Epithelial cell of prostate (primary cell): ENCODE data around the gene AMMECR1.
"Not testable (repeated sequence)": the region's sequence is repeated elsewhere in the genome, so short reads cannot be mapped to it uniquely, and the experiment has no call there.

Experiments
- DNase-seq: peaks from one replicate; pipeline ENCODE4 v3.0.0-alpha.2; 2011; ENCODE audit warnings: low read depth, low spot score
- H3K27ac ChIP-seq: fragments of 450-650 bp; 2 replicates; pipeline ENCODE4 v1.5.1; 2017; ENCODE audit warnings: mild to moderate bottlenecking

The AMMECR1 gene

DNA sequence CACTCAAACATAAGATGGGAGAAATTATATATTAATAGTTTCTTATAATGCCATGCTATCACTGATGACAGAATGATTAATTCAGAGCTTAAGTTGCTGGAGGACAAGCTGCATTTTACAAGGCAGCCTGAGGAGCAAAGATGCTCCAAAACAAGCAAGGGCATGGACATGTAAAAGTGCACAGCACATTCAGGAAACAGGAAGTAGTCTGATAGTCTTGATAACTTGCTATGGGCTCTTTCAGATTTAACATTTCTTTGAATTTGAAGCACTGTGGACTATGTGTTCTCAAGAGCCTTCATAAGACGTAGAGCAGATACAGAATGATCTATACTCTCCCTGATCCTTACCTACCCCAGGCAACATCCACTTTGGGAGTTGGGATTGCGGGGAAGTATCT, 50.0 kb downstream of the AMMECR1 start:
- no peak overlapping the region for H3K27ac ChIP-seq
- DNase-seq, result no peak

DNA sequence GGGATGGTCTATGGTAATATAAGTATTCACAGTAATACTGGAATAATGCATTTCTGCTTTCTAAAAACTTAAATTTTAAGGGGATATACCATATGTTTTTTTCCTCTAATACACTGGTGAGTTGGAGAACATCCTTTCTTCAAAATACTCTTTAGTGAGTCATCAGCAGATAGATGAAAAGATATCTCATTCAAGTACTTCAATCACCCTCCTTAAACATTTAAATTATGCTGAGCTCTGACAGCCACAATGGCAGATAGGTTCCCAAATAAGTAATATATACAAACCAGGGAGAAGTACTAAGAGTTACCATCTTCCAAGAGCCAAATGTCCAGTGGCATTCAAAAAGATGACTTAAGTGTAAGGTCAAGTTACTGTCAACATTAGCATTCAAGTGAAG, 52.2 kb downstream of the AMMECR1 start:
- no peak overlapping the region for H3K27ac ChIP-seq
- DNase-seq, result no peak

DNA sequence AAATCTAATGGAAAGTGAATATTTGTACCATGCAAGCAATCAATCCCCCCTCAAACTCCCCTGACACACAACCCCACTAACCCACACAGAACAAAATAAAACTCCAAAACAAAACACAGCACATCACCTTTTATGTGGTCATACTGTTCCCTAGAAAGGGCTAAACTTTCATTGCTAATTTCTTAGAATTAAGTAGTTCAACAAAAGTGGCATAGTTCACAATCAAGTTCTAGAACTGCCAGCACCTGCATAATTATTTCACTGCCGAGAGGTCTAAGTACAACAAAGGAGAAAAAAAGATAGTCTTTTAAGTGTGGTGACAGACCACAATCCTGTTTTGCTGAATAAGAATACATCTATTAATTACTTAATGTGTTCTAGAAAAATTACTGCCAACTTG, 58.8 kb downstream of the AMMECR1 start:
- no peak overlapping the region for H3K27ac ChIP-seq
- DNase-seq, result no peak

DNA sequence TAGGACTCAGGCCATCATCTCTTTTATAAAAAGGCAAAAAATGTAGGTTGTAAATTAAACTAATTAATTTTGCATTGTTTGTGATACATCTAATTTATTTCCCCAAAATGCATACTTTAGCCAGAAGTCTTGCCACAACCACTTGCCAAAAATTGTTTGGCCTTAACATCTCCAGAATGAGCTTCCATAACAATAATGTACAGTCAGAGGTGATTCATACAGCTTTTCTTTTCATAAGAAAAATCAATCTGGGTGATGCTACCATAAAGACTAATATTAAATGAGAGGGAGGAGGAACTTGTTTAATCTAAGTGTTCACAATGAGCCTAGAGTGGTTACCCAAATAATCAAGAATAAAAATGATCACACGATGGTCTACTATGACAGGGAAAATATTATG, 59.3 kb downstream of the AMMECR1 start:
- no peak overlapping the region for H3K27ac ChIP-seq
- no peak for DNase-seq

DNA sequence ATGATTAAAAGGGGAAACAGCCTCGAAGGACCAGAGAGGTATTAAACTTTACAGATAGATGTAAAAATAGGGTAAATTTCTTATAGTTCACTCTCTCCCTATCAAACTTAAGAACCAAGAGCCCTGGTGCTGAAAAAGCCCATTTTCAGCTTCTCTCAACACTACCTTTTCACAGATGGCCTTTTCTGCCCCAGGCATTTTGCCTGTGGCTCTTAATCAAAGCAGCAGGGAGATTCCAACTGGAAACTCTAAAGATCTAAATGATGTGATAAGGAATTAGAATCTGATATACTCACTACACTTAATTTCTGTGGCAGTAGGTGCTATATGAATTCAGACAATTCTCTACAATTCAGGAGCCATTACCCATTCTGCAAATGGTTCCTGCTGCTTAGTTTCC, 60.0 kb downstream of the AMMECR1 start:
- DNase-seq, result no peak
- no peak overlapping the region for H3K27ac ChIP-seq

DNA sequence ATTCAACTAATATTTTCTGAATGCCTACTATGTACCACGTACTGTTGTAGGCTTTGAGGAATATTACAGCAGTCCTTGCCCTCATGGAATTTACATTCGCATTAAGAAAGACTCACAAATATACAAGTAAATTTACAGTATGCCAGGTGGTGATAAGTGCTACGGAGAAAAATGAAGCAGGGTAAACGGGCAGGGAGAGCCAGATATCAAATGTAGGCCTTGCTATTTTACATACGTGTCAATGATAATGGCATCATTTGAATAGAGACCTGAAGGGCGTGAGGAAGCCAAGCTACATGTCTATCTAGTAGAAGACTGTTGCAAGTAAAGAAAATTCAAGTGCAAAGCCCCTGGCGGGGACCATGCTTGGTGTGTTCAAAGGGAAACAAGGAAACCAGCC, 65.2 kb downstream of the AMMECR1 start:
- no peak overlapping the region for H3K27ac ChIP-seq
- no peak for DNase-seq

DNA sequence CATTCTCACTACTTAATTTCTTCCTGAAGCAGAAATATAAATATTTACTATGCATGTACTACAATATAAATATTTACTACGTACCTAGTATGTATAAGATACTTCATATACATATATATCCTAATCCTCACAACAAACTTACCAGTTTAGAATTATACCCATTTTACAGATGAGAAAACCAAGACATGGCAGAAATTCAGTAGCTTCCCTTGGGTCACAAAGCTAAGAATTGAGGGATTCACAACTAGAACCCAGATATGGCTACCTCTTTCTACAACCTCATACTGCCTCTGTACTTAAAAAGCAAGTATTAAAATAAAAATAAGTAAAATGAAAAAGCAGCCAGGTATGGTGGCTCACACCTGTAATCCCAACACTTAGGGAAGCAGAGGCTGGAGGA, 65.9 kb downstream of the AMMECR1 start:
- no peak overlapping the region for H3K27ac ChIP-seq
- no peak for DNase-seq

DNA sequence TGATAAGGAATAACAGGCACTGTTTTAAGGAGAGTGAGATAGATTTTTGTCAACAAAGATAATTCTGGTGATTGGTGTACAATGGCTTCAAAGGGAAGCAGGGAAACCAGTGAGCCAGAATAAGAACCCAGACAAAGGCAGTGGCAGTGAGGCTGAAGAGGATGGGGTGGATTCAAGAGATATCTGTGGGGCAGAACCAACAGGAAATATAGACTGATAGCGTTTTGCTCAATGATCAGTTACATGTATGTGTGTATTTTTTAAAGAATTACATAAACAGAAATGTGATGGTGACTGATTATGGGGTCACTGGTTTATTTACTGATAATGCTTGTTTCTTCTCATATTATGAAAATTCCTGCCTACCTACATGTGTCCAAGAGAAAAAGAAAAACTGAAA, 66.4 kb downstream of the AMMECR1 start:
- H3K27ac ChIP-seq, result peak overlapping the region; percentile 14
- no peak for DNase-seq

DNA sequence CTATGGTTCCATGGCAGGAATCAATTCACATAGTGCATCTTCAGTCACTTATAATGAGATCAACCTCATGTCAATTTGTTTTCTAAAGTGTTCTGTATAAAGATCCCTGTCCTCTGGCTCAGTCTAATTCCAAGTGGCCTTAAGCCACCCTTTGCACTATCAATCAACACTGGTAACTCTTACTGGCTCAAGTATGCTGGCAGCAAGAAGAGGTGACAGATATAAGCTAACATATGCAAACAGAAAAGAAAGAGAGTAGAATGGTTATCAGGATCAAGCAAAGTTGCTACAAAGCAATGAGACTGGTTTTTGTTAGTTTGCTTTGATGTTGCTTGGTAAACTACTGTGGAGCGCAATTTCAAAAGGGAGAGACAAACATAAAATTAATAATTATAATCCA, 67.0 kb downstream of the AMMECR1 start:
- H3K27ac ChIP-seq, result peak overlapping the region; percentile 14
- DNase-seq, result no peak

DNA sequence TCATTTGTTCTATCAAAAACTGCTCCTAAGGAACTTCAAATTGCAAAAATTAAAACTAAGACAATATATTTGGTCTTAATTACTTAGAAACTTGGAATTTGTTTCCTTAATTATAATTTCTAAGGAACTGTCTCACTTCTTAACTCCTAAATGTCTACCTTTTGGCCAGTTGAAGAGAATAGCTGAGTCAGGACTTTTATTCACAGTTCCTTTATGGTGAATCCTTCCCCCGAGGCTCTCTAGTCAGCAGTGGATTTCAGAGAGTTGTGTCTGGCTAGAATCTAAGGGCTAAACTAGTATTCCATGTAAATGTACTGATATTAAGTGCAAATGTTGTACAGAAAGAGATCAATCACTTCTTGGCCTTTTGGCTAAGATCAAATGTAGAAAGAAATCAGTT, 69.3 kb downstream of the AMMECR1 start:
- peak overlapping the region; percentile 36 for H3K27ac ChIP-seq
- no peak for DNase-seq

DNA sequence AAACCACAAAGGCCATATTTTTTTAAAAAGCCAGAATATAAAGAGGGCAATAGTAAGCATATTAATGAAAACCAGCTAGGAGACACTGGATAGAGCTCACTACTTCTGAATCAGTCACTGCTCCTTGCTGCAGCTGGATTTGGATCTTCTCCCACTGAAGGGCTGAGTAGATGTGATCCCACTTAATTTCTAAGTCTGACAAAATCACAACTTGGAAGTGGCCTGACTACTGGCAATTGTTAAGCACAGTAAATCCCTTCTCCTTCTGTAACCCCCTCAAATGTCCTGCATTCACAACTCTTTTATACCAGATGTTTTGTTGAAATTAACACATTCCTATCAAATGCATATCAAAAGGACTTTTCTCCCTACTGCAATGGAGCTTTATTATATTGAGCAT, 72.9 kb downstream of the AMMECR1 start:
- H3K27ac ChIP-seq, result no peak overlapping the region
- DNase-seq, result no peak

DNA sequence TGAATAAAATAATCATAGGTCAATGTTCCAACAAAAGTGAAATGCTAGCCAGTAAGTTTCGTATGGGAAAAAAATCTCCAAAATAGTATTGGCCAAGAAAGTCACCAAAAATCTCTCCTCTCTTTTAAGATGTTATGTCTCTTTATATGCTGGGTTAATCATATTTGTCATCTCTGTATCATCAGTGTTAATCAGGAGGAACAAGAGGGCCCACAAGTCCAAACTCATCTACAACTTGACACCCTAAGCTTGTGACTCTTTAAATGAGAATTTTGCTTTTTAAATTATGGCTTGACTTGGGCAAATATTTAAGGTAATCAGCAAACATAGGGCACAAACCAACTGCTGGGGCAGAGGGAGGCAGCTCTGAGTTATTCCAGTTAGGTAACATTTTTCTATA, 75.5 kb downstream of the AMMECR1 start:
- H3K27ac ChIP-seq, result peak overlapping the region; percentile 73
- peak; percentile 22 for DNase-seq

DNA sequence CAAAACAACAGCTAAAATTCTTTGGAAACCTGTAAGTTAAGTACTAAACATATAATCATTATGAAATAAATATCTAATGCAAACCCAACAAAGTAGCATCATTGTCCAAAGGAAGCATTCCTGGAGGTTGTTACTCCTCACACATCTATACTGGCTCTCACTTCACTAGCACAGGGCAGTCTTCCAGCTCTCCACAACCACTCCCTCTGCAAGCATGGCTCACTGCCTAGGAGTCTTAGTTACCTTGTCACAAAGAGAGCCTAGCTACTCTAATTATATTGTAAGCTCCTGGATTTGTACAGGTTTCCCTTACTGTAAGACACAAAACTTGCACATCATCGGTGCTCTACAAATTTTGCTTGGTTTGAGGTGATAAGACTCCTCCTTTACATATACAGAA, 76.1 kb downstream of the AMMECR1 start:
- H3K27ac ChIP-seq, result peak overlapping the region; percentile 73
- peak; percentile 14 for DNase-seq

DNA sequence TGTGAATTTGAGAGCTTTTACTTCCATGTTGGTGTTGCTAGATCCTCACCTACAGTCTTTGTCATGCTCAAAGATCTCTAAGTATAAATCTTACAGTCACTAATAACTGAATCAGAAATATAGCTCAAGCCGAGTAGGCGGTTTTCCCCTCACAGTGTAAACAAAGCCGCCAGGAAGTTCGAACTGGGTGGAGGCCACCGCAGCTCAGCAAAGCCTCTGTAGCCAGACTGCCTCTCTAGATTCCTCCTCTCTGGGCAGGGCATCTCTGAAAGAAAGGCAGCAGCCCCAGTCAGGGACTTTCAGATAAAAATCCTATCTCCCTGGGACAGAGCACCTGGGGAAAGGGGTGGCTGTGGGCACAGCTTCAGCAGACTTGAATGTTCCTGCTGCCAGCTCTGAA, 79.6 kb downstream of the AMMECR1 start:
- H3K27ac ChIP-seq, result peak overlapping the region; percentile 24
- not testable (repeated sequence) for DNase-seq

DNA sequence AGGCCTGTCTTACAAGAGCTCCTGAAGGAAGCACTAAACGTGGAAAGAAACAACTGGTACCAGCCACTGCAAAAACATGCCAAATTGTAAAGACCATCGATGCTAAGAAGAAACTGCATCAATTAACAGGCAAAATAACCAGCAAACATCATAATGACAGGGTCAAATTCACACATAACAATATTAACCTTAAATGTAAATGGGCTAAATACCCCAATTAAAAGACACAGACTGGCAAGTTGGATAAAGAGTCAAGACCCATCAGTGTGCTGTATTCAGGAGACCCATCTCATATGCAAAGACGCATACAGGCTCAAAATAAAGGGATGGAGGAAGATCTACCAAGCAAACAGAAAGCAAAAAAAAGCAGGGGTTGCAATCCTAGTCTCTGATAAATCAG, 86.4 kb downstream of the AMMECR1 start:
- not testable (repeated sequence) for DNase-seq, H3K27ac ChIP-seq

DNA sequence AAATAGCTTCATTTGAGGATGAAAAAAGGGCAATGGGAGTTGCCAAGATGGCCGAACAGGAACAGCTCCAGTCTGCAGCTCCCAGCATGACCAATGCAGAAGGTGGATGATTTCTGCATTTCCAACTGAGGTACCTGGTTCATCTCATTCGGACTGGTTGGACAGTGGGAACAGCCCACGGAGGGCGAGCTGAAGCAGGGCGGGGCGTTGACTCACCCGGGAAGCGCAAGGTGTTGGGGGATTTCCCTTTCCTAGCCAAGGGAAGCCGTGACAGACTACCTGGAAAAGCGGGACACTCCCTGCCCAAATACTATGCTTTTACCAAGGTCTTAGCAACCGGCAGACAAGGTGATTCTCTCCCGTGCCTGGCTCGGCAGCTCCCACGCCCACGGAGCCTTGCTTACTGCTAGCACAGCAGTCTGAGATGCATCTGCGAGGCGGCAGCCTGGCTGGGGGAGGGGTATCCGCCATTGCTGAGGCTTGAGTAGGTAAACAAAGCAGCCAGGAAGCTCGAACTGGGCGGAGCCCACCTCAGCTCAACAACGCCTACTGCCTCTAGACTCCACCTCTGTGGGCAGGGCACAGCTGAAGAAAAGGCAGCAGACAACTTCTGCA, 88.3 kb downstream of the AMMECR1 start:
- DNase-seq, result peak; percentile 26
- peak overlapping the region; percentile 78 for H3K27ac ChIP-seq

DNA sequence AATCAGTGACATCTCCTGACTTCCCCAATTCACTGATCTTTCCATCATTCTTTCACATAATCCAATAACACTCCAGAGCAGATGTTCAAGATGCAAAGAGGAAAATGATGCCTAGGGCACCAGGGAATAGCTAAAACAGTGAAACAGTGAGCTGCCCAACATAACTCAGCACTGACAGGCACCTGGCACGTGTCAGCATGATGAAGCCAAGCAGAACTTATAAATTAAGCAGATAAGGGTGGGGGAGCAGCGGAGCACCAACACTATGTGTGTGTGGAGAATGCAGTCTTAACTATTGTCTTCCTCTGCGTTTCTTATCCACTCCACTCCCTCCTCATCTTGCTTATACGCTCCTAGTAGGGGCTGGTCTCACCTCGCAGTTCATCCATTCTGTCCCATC, 89.4 kb downstream of the AMMECR1 start:
- peak overlapping the region; percentile 78 for H3K27ac ChIP-seq
- no peak for DNase-seq

DNA sequence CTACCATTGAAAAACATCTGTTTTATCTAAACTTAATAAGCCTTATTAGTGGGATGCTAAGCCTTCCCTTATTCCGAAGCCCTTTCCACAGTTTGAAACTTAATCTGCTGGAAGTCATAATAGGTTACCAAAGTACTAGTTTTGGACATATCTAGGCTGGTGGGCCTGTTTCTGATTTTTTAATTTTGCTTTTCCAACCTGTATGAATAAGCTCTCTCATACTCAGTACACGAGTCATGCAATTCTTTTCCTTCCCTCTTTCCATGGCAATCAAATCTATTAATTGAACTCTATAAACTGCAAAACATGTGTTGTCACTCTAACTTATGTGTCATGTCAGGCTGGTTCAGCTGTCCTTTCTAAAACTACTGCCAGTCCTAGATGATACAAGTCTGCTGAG, 91.0 kb downstream of the AMMECR1 start:
- DNase-seq, result no peak

DNA sequence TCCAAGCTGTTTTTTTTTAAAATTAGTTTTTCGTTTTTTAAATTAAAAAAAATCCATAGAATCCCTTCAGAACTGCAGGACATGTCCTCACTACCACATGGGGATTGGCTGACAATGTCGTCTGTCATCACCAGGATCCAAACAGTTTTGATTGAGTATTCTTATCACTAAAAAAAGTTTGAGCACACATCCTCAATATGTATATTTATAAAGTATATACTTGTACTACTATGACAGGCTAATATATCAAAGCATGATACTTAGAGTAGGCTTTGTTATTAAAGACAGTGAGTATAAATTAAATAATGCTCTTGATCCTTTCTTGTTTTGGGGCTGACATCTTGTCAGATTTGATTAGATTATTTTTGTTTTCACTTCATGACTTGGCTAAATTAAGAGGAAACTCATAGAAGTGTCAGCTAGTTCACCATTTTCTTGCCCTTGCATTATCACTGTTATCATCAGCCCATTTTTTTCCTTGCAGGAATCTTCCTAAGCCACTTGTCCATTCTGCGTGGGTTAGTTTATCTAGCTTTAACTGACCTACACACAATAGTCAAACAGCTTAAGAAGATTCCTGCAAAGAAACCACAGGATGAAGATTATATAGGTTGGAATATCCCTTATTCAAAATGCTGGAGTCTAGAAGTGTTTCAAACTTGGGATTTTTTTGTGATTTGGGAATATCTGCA, 92.8 kb downstream of the AMMECR1 start:
- H3K27ac ChIP-seq, result no peak overlapping the region

More for the DNA sequence above, 91.0 kb downstream of the AMMECR1 start:
- H3K27ac ChIP-seq, result peak overlapping the region; percentile 21

DNA sequence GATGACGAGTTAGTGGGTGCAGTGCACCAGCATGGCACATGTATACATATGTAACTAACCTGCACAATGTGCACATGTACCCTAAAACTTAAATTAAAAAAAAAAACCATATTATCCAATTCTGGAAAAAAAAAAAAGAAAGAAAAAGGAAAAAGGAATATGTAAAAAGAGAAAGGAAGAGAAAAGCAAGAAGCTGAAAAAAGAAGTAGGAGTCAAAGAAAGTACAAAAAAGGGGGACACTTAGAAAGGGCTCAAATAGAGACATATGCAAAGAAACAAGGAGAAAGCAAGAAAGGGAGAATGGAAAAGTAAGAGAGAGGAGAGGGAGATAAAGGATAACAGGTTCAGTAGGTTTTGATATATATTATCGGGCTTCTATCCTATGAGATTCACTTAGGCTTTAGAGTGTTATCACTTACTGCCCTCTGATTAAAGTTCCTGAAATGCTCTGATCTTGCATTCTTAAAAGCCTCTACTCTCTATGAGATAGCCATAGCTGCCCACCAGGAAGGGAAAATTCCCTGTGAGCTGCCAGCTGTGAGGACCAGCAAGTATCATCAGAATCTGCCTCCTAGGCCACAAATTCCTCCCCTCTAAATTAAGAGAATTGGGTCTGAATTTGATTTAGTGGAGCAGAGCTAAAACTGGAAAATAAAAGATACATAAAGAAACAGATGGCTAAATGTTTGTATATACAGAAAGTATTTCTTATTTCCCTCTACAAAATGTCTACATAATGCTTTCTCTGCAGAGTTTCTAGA, 95.2 kb downstream of the AMMECR1 start:
- H3K27ac ChIP-seq, result no peak overlapping the region
- DNase-seq, result no peak

More for the DNA sequence above, 92.8 kb downstream of the AMMECR1 start:
- no peak for DNase-seq

DNA sequence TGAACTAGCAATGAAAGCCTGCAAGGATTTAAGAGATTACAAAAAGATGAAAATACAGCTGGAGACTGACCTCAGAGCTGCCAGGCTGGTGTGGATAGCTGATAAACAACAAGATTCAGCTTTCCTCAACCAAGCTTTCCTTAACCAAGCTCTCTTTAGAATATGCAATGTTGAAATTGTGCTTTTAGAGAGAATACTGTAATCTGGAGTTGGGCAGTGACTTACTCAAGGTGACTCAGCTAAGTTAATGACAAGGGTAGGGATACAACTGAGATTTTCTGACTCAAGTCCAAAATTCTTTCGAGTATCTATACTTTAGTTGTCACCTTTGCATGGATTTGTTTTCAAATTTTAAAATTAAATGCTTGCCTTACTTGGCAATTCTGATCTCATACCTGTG, 98.0 kb downstream of the AMMECR1 start:
- peak overlapping the region; percentile 79 for H3K27ac ChIP-seq
- DNase-seq, result no peak
